NCI-H187 treated with DMSO at 0.1 percent for 48 hours (cell line): ENCODE measurements around the gene RRH.
"Not testable (repeated sequence)": the region's sequence is repeated elsewhere in the genome, so short reads cannot be mapped to it uniquely, and the experiment has no call there.

Experiments used
- DNase-seq: peaks from one replicate; lab custom pipeline; 2025; lab: John Stamatoyannopoulos, UW

The RRH gene

GRCh38 chr4:109846395-109847098, 18.8 kb downstream of the RRH start:
- DNase-seq: no peak

GRCh38 chr4:109847896-109848442, 20.2 kb downstream of the RRH start, which contains the start of gene LRIT3:
Gene LRIT3, plus strand, starts transcription at chr4:109848107. Its CDS starts 95 bp downstream, at chr4:109848202.
- no peak for DNase-seq

GRCh38 chr4:109848501-109848900, 20.7 kb downstream of the RRH start:
- DNase-seq: no peak

- DNase-seq: no peak
Observed at GRCh38 chr4:109850601-109851000, 22.8 kb downstream of the RRH start.

- DNase-seq: not testable (repeated sequence)
Observed at GRCh38 chr4:109859426-109860300, 31.9 kb downstream of the RRH start.

GRCh38 chr4:109861271-109861670, 33.5 kb downstream of the RRH start:
- DNase-seq: no peak

- DNase-seq: no peak
Observed at GRCh38 chr4:109861916-109862511, 34.2 kb downstream of the RRH start.

- DNase-seq: no peak
Observed at GRCh38 chr4:109864134-109864533, 36.4 kb downstream of the RRH start.

- no peak for DNase-seq
Observed at GRCh38 chr4:109870061-109870460, 42.3 kb downstream of the RRH start.

GRCh38 chr4:109872065-109872464, 44.3 kb downstream of the RRH start:
- DNase-seq: no peak

- DNase-seq: no peak
Observed at GRCh38 chr4:109872950-109873656, 45.3 kb downstream of the RRH start.

GRCh38 chr4:109873791-109874514, 46.2 kb downstream of the RRH start:
- DNase-seq: no peak

GRCh38 chr4:109875106-109875505, 47.3 kb downstream of the RRH start:
- DNase-seq: no peak

GRCh38 chr4:109875553-109875952, 47.8 kb downstream of the RRH start:
- DNase-seq: not testable (repeated sequence)

- no peak for DNase-seq
Observed at GRCh38 chr4:109876634-109877265, 49.0 kb downstream of the RRH start.

- no peak for DNase-seq
Observed at GRCh38 chr4:109877400-109877799, 49.6 kb downstream of the RRH start.

GRCh38 chr4:109878355-109878754, 50.6 kb downstream of the RRH start:
- no peak for DNase-seq

- no peak for DNase-seq
Observed at GRCh38 chr4:109879081-109879480, 51.3 kb downstream of the RRH start.

- no peak for DNase-seq
Observed at GRCh38 chr4:109879636-109880314, 52.0 kb downstream of the RRH start.

GRCh38 chr4:109886303-109886702, 58.5 kb downstream of the RRH start:
- DNase-seq: no peak
